HFFc6 (cell line): ENCODE measurements around the gene MSI2. TPM values are rescaled to one million over a fixed set of nuclear protein-coding genes. Genes with fewer than 3 reads are reported as not detected.

Experiments used
- DNase-seq: peaks from one replicate; pipeline ENCODE4 v3.0.0-alpha.2; 2018
- H3K27ac Mint-ChIP-seq: 2 replicates; pipeline ENCODE4 v1.8.0; 2020; ENCODE audit warnings: mild to moderate bottlenecking, mixed read lengths
- H3K27me3 Mint-ChIP-seq: 2 replicates; pipeline ENCODE4 v1.8.0; 2021; ENCODE audit warnings: mild to moderate bottlenecking, moderate library complexity, mixed read lengths; ENCODE audit not compliant: insufficient read depth
- H3K36me3 Mint-ChIP-seq: 2 replicates; pipeline ENCODE4 v1.8.0; 2021; ENCODE audit warnings: low read depth, mixed read lengths
- H3K4me1 Mint-ChIP-seq: 2 replicates; pipeline ENCODE4 v1.8.0; 2020; ENCODE audit warnings: low read depth, mixed read lengths
- H3K4me3 Mint-ChIP-seq: 2 replicates; pipeline ENCODE4 v1.8.0; 2020; ENCODE audit warnings: mild to moderate bottlenecking, moderate library complexity, mixed read lengths
- H3K9me3 Mint-ChIP-seq: 2 replicates; pipeline ENCODE4 v1.8.0; 2020; ENCODE audit warnings: mild to moderate bottlenecking, mixed read lengths
- total RNA-seq, 6 experiments: library from RNA; stranded (reverse); fragmentation: NEBNext Ultra II Directional; extraction: Animal tissue kit (Norgen Biotek cat#: 25700); gene quantifications; 2 replicates in 1 of 6; 3 replicates in 5 of 6; pipeline ENCODE4 v1.2.3, GENCODE V29; 2021
- TF ChIP-seq, protein P1 (sequence below): fragments of 200-600 bp; sonication (generic); IDR thresholded peaks from 2 replicates; pipeline ENCODE4 v1.5.0; 2021; ENCODE audit warnings: antibody characterized with exemption, mild to moderate bottlenecking

Gene MSI2
- total RNA-seq, 6 experiments from 2014 or later: 53.5 to 71.7 (median 55.0) TPM

GRCh38 chr17:57600074-57600473, 343.8 kb downstream of the MSI2 start:
- Mint-ChIP-seq H3K27ac (0 out of 2 replicates have a peak overlapping the region, but pooled peaks have one; percentile 38), H3K36me3 (peaks cover 3% of the 10 kb centered on the region; the same call in 1 of the 2 replicates), H3K9me3 (peaks cover 4% of the 10 kb centered on the region; the same call in 1 of the 2 replicates), H3K4me3 (no peak overlapping the region), H3K27me3 (no peaks in the 10 kb centered on the region; the same call in 1 of the 2 replicates), H3K4me1 (peaks cover 40% of the 10 kb centered on the region)
- no peak for DNase-seq
- TF ChIP-seq, protein P1, sequence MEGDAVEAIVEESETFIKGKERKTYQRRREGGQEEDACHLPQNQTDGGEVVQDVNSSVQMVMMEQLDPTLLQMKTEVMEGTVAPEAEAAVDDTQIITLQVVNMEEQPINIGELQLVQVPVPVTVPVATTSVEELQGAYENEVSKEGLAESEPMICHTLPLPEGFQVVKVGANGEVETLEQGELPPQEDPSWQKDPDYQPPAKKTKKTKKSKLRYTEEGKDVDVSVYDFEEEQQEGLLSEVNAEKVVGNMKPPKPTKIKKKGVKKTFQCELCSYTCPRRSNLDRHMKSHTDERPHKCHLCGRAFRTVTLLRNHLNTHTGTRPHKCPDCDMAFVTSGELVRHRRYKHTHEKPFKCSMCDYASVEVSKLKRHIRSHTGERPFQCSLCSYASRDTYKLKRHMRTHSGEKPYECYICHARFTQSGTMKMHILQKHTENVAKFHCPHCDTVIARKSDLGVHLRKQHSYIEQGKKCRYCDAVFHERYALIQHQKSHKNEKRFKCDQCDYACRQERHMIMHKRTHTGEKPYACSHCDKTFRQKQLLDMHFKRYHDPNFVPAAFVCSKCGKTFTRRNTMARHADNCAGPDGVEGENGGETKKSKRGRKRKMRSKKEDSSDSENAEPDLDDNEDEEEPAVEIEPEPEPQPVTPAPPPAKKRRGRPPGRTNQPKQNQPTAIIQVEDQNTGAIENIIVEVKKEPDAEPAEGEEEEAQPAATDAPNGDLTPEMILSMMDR: no peak

DNA sequence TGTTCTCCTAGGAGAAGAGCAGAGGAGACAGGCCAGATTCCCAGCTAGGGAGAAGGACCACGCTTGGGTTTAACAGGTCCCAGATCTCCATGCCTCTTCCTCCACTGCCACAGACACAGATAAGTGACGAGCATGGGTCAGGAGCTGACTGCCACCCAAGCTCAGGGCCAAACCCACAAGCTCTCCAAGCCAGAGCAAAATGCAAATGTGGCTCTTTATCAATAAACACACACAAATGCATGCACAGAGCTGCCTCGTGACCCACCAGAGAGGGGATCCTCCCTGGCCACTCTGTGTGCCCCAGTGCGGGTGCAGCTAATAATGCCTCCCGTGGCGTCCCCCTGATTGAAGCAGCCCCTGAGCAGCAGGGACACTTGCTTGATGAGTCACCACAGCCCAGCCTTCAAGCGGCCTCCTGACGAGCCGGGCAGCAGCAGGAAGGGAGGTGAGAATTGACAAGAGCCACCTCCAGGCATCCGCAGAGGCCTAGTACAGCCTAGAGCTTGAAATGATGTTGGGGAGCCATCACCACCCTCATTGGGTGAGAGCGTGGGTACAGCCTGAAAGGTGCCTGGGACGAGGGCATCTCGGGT, 344.9 kb downstream of the MSI2 start:
- DNase-seq: no peak

DNA sequence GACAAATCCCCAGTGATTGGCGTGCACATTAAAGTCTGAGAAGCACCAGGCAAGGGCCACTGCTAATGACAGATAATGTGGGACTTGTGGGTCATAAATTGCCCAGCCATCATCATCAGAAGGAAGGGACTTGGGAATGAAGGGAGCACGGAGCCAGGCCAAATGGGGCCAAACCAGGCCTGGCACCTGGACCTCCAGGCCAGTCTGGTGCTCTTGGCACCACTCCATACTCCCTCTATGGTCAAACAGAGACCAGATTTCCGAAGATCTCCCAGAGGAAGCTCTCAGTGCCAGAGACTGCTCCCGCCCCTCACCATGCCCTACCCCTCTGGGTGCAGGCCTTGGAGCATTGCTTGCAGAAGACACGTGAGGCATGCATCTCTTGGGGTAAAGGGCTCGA, 346.6 kb downstream of the MSI2 start:
- peaks cover 52% of the 10 kb centered on the region for H3K4me1 Mint-ChIP-seq
- no peak overlapping the region for H3K4me3 Mint-ChIP-seq
- H3K9me3 Mint-ChIP-seq: no peaks in the 10 kb centered on the region
- H3K36me3 Mint-ChIP-seq: no peaks in the 10 kb centered on the region
- no peak overlapping the region for H3K27ac Mint-ChIP-seq
- H3K27me3 Mint-ChIP-seq: no peaks in the 10 kb centered on the region; the same call in 1 of the 2 replicates
- TF ChIP-seq, protein P1: no peak
- DNase-seq: no peak

More for the DNA sequence above, 344.9 kb downstream of the MSI2 start:
- Mint-ChIP-seq H3K9me3 (no peaks in the 10 kb centered on the region), H3K4me3 (no peak overlapping the region), H3K27me3 (no peaks in the 10 kb centered on the region; the same call in 1 of the 2 replicates), H3K36me3 (no peaks in the 10 kb centered on the region), H3K27ac (no peak overlapping the region), H3K4me1 (peaks cover 52% of the 10 kb centered on the region)
- TF ChIP-seq, protein P1: no peak

GRCh38 chr17:57603546-57603945, 347.2 kb downstream of the MSI2 start:
- Mint-ChIP-seq H3K27me3 (no peaks in the 10 kb centered on the region; the same call in 1 of the 2 replicates), H3K4me1 (peaks cover 49% of the 10 kb centered on the region)

GRCh38 chr17:57603978-57604377, 347.7 kb downstream of the MSI2 start:
- peaks cover 49% of the 10 kb centered on the region for H3K4me1 Mint-ChIP-seq

More at GRCh38 chr17:57603546-57603945, 347.2 kb downstream of the MSI2 start:
- no peak for DNase-seq
- Mint-ChIP-seq H3K4me3 (no peak overlapping the region), H3K9me3 (no peaks in the 10 kb centered on the region), H3K36me3 (no peaks in the 10 kb centered on the region), H3K27ac (no peak overlapping the region)
- TF ChIP-seq, protein P1: no peak

More at GRCh38 chr17:57603978-57604377, 347.7 kb downstream of the MSI2 start:
- H3K36me3 Mint-ChIP-seq: no peaks in the 10 kb centered on the region
- H3K9me3 Mint-ChIP-seq: no peaks in the 10 kb centered on the region
- H3K4me3 Mint-ChIP-seq: no peak overlapping the region
- no peak for DNase-seq
- no peaks in the 10 kb centered on the region; the same call in 1 of the 2 replicates for H3K27me3 Mint-ChIP-seq
- TF ChIP-seq, protein P1: no peak
- H3K27ac Mint-ChIP-seq: no peak overlapping the region
